GM23338 (cell line): ENCODE results near the gene RPTOR. TPM values are rescaled to one million over a fixed set of nuclear protein-coding genes. Genes with fewer than 3 reads are reported as not detected.
A peak's percentile ranks its signal among the peaks of the same experiment; 100 is the strongest.

Source experiments
- ATAC-seq: fragments of 200-7000 bp; cut with Tn5 transposase; 3 replicates; pipeline ENCODE4 v1.9.1; 2020
- DNase-seq: peaks from one replicate; pipeline ENCODE4 v3.0.0-alpha.2; 2015; ENCODE audit warnings: low spot score
- H2AFZ ChIP-seq: fragments of 200-600 bp; sonication (generic); 2 replicates; pipeline ENCODE4 v1.8.0; 2016; ENCODE audit warnings: antibody characterized with exemption, mild to moderate bottlenecking, moderate library complexity
- H3F3A ChIP-seq: fragments of 200-600 bp; sonication (generic); replicated peaks from 2 replicates; pipeline ENCODE4 v1.8.0; 2017; ENCODE audit warnings: antibody characterized with exemption, mixed run types, low read depth
- H3K27ac ChIP-seq: fragments of 200-600 bp; sonication (generic); 2 replicates; pipeline ENCODE4 v1.6.1; 2016; ENCODE audit warnings: low read depth
- H3K27me3 ChIP-seq: fragments of 200-600 bp; sonication (generic); 2 replicates; pipeline ENCODE4 v1.8.0; 2016; ENCODE audit warnings: mild to moderate bottlenecking, mixed run types, moderate library complexity; ENCODE audit not compliant: insufficient read depth
- H3K36me3 ChIP-seq: fragments of 200-600 bp; sonication (generic); 2 replicates; pipeline ENCODE4 v1.8.0; 2016; ENCODE audit warnings: mild to moderate bottlenecking; ENCODE audit not compliant: insufficient read depth
- H3K4me1 ChIP-seq: fragments of 200-600 bp; sonication (generic); 2 replicates; pipeline ENCODE4 v1.8.0; 2016; ENCODE audit warnings: mild to moderate bottlenecking, moderate library complexity; ENCODE audit not compliant: insufficient read depth
- H3K4me2 ChIP-seq: fragments of 200-600 bp; sonication (generic); 2 replicates; pipeline ENCODE4 v1.7.1; 2017; ENCODE audit warnings: mixed run types
- H3K4me3 ChIP-seq: fragments of 200-600 bp; sonication (generic); 2 replicates; pipeline ENCODE4 v1.6.1; 2016; ENCODE audit warnings: mixed run types
- H3K79me2 ChIP-seq: fragments of 200-600 bp; sonication (generic); replicated peaks from 2 replicates; pipeline ENCODE4 v1.8.0; 2017; ENCODE audit warnings: mild to moderate bottlenecking; ENCODE audit not compliant: insufficient read depth
- H3K9me2 ChIP-seq: fragments of 200-600 bp; sonication (generic); 2 replicates; pipeline ENCODE4 v1.8.0; 2017; ENCODE audit not compliant: insufficient read depth
- H4K20me1 ChIP-seq: fragments of 200-600 bp; sonication (generic); replicated peaks from 2 replicates; pipeline ENCODE4 v1.8.0; 2017; ENCODE audit warnings: mild to moderate bottlenecking; ENCODE audit not compliant: insufficient read depth
- H3K27ac Mint-ChIP-seq: 2 replicates; pipeline ENCODE4 v1.8.0; 2020; ENCODE audit warnings: inconsistent platforms, mild to moderate bottlenecking, moderate library complexity, mixed read lengths
- H3K27me3 Mint-ChIP-seq: 3 replicates; pipeline ENCODE4 v1.8.0; 2022; ENCODE audit warnings: low read depth, mild to moderate bottlenecking, moderate library complexity, mixed read lengths, inconsistent platforms; ENCODE audit not compliant: insufficient read depth, poor library complexity
- H3K36me3 Mint-ChIP-seq: 3 replicates; pipeline ENCODE4 v1.8.0; 2021; ENCODE audit warnings: low read depth, mild to moderate bottlenecking, inconsistent platforms, moderate library complexity, mixed read lengths
- H3K4me1 Mint-ChIP-seq: 3 replicates; pipeline ENCODE4 v1.8.0; 2020; ENCODE audit warnings: mild to moderate bottlenecking, inconsistent platforms, mixed read lengths
- H3K4me3 Mint-ChIP-seq: 3 replicates; pipeline ENCODE4 v1.8.0; 2021; ENCODE audit warnings: moderate library complexity, mild to moderate bottlenecking, inconsistent platforms, mixed read lengths
- H3K9me3 Mint-ChIP-seq: 3 replicates; pipeline ENCODE4 v1.8.0; 2020; ENCODE audit warnings: moderate library complexity, mild to moderate bottlenecking, inconsistent platforms, mixed read lengths
- CREB1 ChIP-seq: fragments of 250-450 bp; sonication (Bioruptor Pico); IDR thresholded peaks from 2 replicates; pipeline ENCODE4 v1.5.0; 2020; ENCODE audit warnings: low read depth, mild to moderate bottlenecking, moderate library complexity
- CTCF ChIP-seq, 2 experiments: fragments of 200-600 bp in 1 of 2; sonication (generic) in 1 of 2; conservative IDR thresholded peaks; 2 replicates each; pipeline versions ENCODE4 v1.5.1 to v1.6.1; 2016 to 2017; ENCODE audit warnings: antibody characterized with exemption in 2 of 2, low read depth in 2 of 2, mild to moderate bottlenecking in 2 of 2, moderate library complexity in 1 of 2
- ETS1 ChIP-seq: IDR thresholded peaks from 2 replicates; pipeline ENCODE4 v1.6.1; 2016; ENCODE audit warnings: antibody characterized with exemption
- EZH2 ChIP-seq: fragments of 200-600 bp; sonication (generic); IDR thresholded peaks from one replicate; pipeline ENCODE4 v1.8.0; 2017; ENCODE audit warnings: antibody characterized with exemption, mild to moderate bottlenecking, low read depth; ENCODE audit not compliant: unreplicated experiment
- EZH2phosphoT487 ChIP-seq: fragments of 200-600 bp; sonication (generic); IDR thresholded peaks from one replicate; pipeline ENCODE4 v1.8.1; 2018; ENCODE audit warnings: antibody characterized with exemption; ENCODE audit not compliant: unreplicated experiment
- JUNB ChIP-seq: IDR thresholded peaks from one replicate; pipeline ENCODE4 v1.6.1; 2016; ENCODE audit warnings: antibody characterized with exemption; ENCODE audit not compliant: unreplicated experiment
- NANOG ChIP-seq: IDR thresholded peaks from 2 replicates; pipeline ENCODE4 v1.6.1; 2016; ENCODE audit warnings: antibody characterized with exemption, borderline replicate concordance
- POLR2AphosphoS5 ChIP-seq: IDR thresholded peaks from 2 replicates; pipeline ENCODE4 v1.6.1; 2016; ENCODE audit warnings: antibody characterized with exemption, low read depth
- REST ChIP-seq: IDR thresholded peaks from one replicate; pipeline ENCODE4 v1.6.1; 2018; ENCODE audit warnings: antibody characterized with exemption; ENCODE audit not compliant: unreplicated experiment
- STAT1 ChIP-seq: IDR thresholded peaks from one replicate; pipeline ENCODE4 v1.6.1; 2016; ENCODE audit warnings: antibody characterized with exemption; ENCODE audit not compliant: unreplicated experiment
- ZNF331 ChIP-seq: fragments of 250-450 bp; sonication (Bioruptor Pico); IDR thresholded peaks from 2 replicates; pipeline ENCODE4 v1.5.0; 2020; ENCODE audit warnings: low read depth, mild to moderate bottlenecking, moderate library complexity
- ZNF462 ChIP-seq: fragments of 250-450 bp; sonication (Bioruptor Pico); IDR thresholded peaks from 2 replicates; pipeline ENCODE4 v1.5.0; 2020; ENCODE audit warnings: mild to moderate bottlenecking, moderate library complexity
- polyA plus RNA-seq: library from polyadenylated mRNA; unstranded; fragments of >200 nt; fragmentation: Nextera tagmentation; extraction: Ambion mirVana; gene quantifications from 2 replicates; pipeline ENCODE4 v1.2.1, GENCODE V29; 2016
- total RNA-seq: library from RNA; depleted of rRNA; stranded (reverse); fragments of >200 nt; shearing (Covaris generic); gene quantifications from 2 replicates; pipeline ENCODE4 v1.2.3, GENCODE V29; 2014

RPTOR gene
- total and polyA plus RNA-seq, 2 experiments from 2014 or later = 9.5 to 38.0 TPM

- TF ChIP-seq ZNF462 (no peak), JUNB (no peak), POLR2AphosphoS5 (no peak)
Measured at GRCh38 chr17:80632046-80632581, 87.5 kb downstream of the RPTOR start (continued).

GRCh38 chr17:80633207-80633606 is 88.6 kb downstream of the RPTOR start:
- Histone ChIP-seq H3K79me2 (peaks cover 39% of the 10 kb centered on the region), H3K36me3 (no peaks in the 10 kb centered on the region), H3K27me3 (no peaks in the 10 kb centered on the region), H3K27ac (peak overlapping the region; percentile 23; the same call in 1 of the 2 replicates), H2AFZ (no peak overlapping the region), H4K20me1 (peaks cover 11% of the 10 kb centered on the region; the same call in 1 of the 2 replicates), H3K4me1 (no peaks in the 10 kb centered on the region), H3K4me3 (no peak overlapping the region), H3K9me2 (no peaks in the 10 kb centered on the region), H3F3A (no peaks in the 10 kb centered on the region), H3K4me2 (no peak overlapping the region)
- ATAC-seq (no peak; the same call in 2 of the 3 replicates), DNase-seq (no peak)
- Mint-ChIP-seq H3K36me3 (no peaks in the 10 kb centered on the region; the same call in 2 of the 3 replicates), H3K27me3 (peaks cover 4% of the 10 kb centered on the region), H3K4me3 (no peak overlapping the region), H3K9me3 (no peaks in the 10 kb centered on the region), H3K4me1 (peaks cover 16% of the 10 kb centered on the region), H3K27ac (no peak overlapping the region; the same call in 1 of the 2 replicates)
- no peak for TF ChIP-seq POLR2AphosphoS5
- no peak for TF ChIP-seq CTCF (conservative IDR thresholded peaks at IDR 0.05; ENCODE audit: low read depth in 2 of 2)
- no peak for TF ChIP-seq STAT1
- no peak for TF ChIP-seq CREB1 (CRISPR knock-in tag)
- no peak for TF ChIP-seq NANOG
- no peak for TF ChIP-seq EZH2phosphoT487
- TF ChIP-seq ETS1 = no peak
- TF ChIP-seq REST = no peak
- no peak for TF ChIP-seq ZNF331
- no peak for TF ChIP-seq EZH2
- no peak for TF ChIP-seq JUNB
